Hippocampal formation (tissue), 2 donors: ENCODE results near the gene MAGOH.
"Not testable (repeated sequence)": the region's sequence is repeated elsewhere in the genome, so short reads cannot be mapped to it uniquely, and the experiment has no call there.

Experiments used
- DNase-seq, 2 donors: peaks; one replicate each; lab custom pipeline; 2025; lab: John Stamatoyannopoulos, UW

MAGOH gene

GRCh38 chr1:53220171-53220961, 18.0 kb downstream of the MAGOH start, which contains the start of gene CZIB:
TSS of gene CZIB (minus strand) at chr1:53220634. CDS start at chr1:53220575, 59 bp downstream.
- peak; percentile 77 to 88 for DNase-seq

GRCh38 chr1:53219711-53220110, 18.6 kb downstream of the MAGOH start:
- no peak for DNase-seq

- DNase-seq, result no peak
Observed at GRCh38 chr1:53218201-53218600, 20.1 kb downstream of the MAGOH start.

GRCh38 chr1:53214376-53214940, 23.9 kb downstream of the MAGOH start:
- DNase-seq, result no peak

GRCh38 chr1:53210954-53211353, 27.4 kb downstream of the MAGOH start:
- DNase-seq, result no peak

GRCh38 chr1:53210352-53210751, 28.0 kb downstream of the MAGOH start:
- no peak for DNase-seq

- DNase-seq, result no peak
Observed at GRCh38 chr1:53207726-53208125, 30.6 kb downstream of the MAGOH start.

- no peak for DNase-seq
Observed at GRCh38 chr1:53206735-53207379, 31.5 kb downstream of the MAGOH start.

GRCh38 chr1:53206083-53206685, 32.1 kb downstream of the MAGOH start:
- not testable (repeated sequence) for DNase-seq

- DNase-seq, result not testable (repeated sequence)
Observed at GRCh38 chr1:53205496-53205895, 32.8 kb downstream of the MAGOH start.

GRCh38 chr1:53203466-53203865, 34.9 kb downstream of the MAGOH start:
- no peak for DNase-seq

- no peak for DNase-seq
Observed at GRCh38 chr1:53198241-53198651, 40.1 kb downstream of the MAGOH start.

GRCh38 chr1:53197291-53198200, 40.8 kb downstream of the MAGOH start:
- DNase-seq, result no peak

GRCh38 chr1:53196485-53197290, 41.6 kb downstream of the MAGOH start, which contains the start of gene CPT2:
TSS of gene CPT2 (plus strand) at chr1:53196824. CDS start at chr1:53196944, 120 bp downstream.
- peak; percentile 89 for DNase-seq

GRCh38 chr1:53196017-53196484, 42.3 kb downstream of the MAGOH start:
- no peak for DNase-seq

- no peak for DNase-seq
Observed at GRCh38 chr1:53195246-53196016, 42.9 kb downstream of the MAGOH start.

GRCh38 chr1:53190210-53190611, 48.1 kb downstream of the MAGOH start:
- no peak for DNase-seq

GRCh38 chr1:53189061-53189460, 49.3 kb downstream of the MAGOH start:
- no peak for DNase-seq

- no peak for DNase-seq
Observed at GRCh38 chr1:53188099-53188498, 50.2 kb downstream of the MAGOH start.

GRCh38 chr1:53187401-53187800, 50.9 kb downstream of the MAGOH start:
- DNase-seq, result no peak
